Esophagus muscularis mucosa (tissue), 4 donors: ENCODE results near the gene TNFSF12. TPM values are rescaled to one million over a fixed set of nuclear protein-coding genes. Genes with fewer than 3 reads are reported as not detected.

ENCODE experiments used
- DNase-seq: peaks from one replicate; pipeline ENCODE4 v3.0.0-alpha.2; 2017; ENCODE audit errors: extremely low spot score
- H3K27ac ChIP-seq, 4 donors: fragments of 200-600 bp; sonication (generic); replicated peaks in 1 of 4; 1 replicate in 3 of 4; 2 replicates in 1 of 4; pipeline ENCODE4 v1.5.1; 2016 to 2019; ENCODE audit warnings: mild to moderate bottlenecking in 1 of 4
- H3K27me3 ChIP-seq, 4 donors: fragments of 200-600 bp; sonication (generic); one replicate each; pipeline versions ENCODE4 v1.5.1 to v1.6.0; 2016 to 2019
- H3K36me3 ChIP-seq, 4 donors: fragments of 200-600 bp; sonication (generic); one replicate each; pipeline ENCODE4 v1.5.1; 2016 to 2019
- H3K4me1 ChIP-seq, 4 donors: fragments of 200-600 bp; sonication (generic); one replicate each; pipeline ENCODE4 v1.5.1; 2016 to 2019
- H3K4me3 ChIP-seq, 4 donors: fragments of 200-600 bp; sonication (generic); 1 replicate in 2 of 4; 2 replicates in 2 of 4; pipeline ENCODE4 v1.5.1; 2016 to 2019; ENCODE audit warnings: mild to moderate bottlenecking in 4 of 4, moderate library complexity in 1 of 4
- H3K9me3 ChIP-seq, 4 donors: fragments of 200-600 bp; sonication (generic); 1 replicate in 3 of 4; 2 replicates in 1 of 4; pipeline ENCODE4 v1.5.1; 2016 to 2019
- EP300 ChIP-seq: sonication (generic); formaldehyde crosslinking; IDR thresholded peaks from one replicate; pipeline ENCODE4 v1.6.1; 2017; ENCODE audit warnings: antibody characterized with exemption
- POLR2A ChIP-seq: fragments of 450-650 bp; IDR thresholded peaks from one replicate; pipeline ENCODE4 v1.6.1; 2017; ENCODE audit warnings: antibody characterized with exemption, moderate library complexity, mild to moderate bottlenecking, low read depth
- POLR2AphosphoS5 ChIP-seq, 2 donors: sonication (generic); formaldehyde crosslinking; IDR thresholded peaks; one replicate each; pipeline ENCODE4 v1.6.1; 2017; ENCODE audit warnings: antibody characterized with exemption in 2 of 2
- WGBS: methylation state at CpG from one replicate; pipeline ENCODE4 v1.1.5; 2018; 5-methylcytosine and 5-hydroxymethylcytosine counted together
- intact Hi-C: fragments of 100-400 bp; cut with DNase I; formaldehyde crosslinking; loops from one replicate; pipeline ENCODE4 v1.15.1; 2023
- total RNA-seq, 4 donors: library from RNA; depleted of rRNA; stranded (reverse); fragments of >200 nt; gene quantifications; one replicate each; pipeline versions ENCODE4 v1.1.0 to v1.2.1, GENCODE V29; 2016
- TF ChIP-seq, protein P1 (sequence below), 3 experiments: fragments of 200-600 bp in 2 of 3; fragments of 450-650 bp in 1 of 3; sonication (generic) in 2 of 3; IDR thresholded peaks; one replicate each; pipeline ENCODE4 v1.5.1; 2017 to 2019; ENCODE audit warnings: antibody characterized with exemption in 3 of 3, mild to moderate bottlenecking in 2 of 3, moderate library complexity in 1 of 3

Gene TNFSF12
- total RNA-seq, 4 donors from 2014 or later: 102 to 136 (median 122) TPM

DNA sequence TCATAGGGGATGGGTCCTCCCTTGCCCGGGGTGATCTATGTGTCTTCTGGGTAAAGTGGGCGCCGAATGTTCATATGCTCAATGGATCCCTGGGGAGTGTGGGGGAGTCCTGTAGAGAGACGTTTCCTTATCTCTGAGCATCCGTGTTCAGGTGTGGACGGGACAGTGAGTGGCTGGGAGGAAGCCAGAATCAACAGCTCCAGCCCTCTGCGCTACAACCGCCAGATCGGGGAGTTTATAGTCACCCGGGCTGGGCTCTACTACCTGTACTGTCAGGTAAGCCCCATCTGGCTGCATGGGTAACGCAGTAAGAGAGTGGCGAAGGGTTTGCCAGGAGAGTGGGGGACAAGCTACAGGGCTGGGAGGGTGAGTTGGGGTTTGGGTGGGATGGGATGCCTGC is 7.8 kb downstream of the TNFSF12 start:
- H3K9me3 ChIP-seq: no peaks in the 10 kb centered on the region
- WGBS: 89% methylated on average over 11 of the region's 12 CpGs
- H3K36me3 ChIP-seq: peaks cover 0 to 14% (median 9%) of the 10 kb centered on the region in 4 donors
- TF ChIP-seq, protein P1, sequence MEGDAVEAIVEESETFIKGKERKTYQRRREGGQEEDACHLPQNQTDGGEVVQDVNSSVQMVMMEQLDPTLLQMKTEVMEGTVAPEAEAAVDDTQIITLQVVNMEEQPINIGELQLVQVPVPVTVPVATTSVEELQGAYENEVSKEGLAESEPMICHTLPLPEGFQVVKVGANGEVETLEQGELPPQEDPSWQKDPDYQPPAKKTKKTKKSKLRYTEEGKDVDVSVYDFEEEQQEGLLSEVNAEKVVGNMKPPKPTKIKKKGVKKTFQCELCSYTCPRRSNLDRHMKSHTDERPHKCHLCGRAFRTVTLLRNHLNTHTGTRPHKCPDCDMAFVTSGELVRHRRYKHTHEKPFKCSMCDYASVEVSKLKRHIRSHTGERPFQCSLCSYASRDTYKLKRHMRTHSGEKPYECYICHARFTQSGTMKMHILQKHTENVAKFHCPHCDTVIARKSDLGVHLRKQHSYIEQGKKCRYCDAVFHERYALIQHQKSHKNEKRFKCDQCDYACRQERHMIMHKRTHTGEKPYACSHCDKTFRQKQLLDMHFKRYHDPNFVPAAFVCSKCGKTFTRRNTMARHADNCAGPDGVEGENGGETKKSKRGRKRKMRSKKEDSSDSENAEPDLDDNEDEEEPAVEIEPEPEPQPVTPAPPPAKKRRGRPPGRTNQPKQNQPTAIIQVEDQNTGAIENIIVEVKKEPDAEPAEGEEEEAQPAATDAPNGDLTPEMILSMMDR (IDR thresholded peaks at IDR 0.05): no peak
- TF ChIP-seq POLR2AphosphoS5 (IDR thresholded peaks at IDR 0.05) (no peak), POLR2A (no peak), EP300 (no peak)
- H3K27ac ChIP-seq: peak overlapping the region; percentile 89 to 99 (median 93)
- H3K4me1 ChIP-seq: peaks cover 38 to 47% (median 42%) of the 10 kb centered on the region in 4 donors
- DNase-seq: no peak
- intact Hi-C loops: loop anchor here (5.0 to 10.0 kb wide), 2 partner anchors 119 to 302 kb away; partner anchors contain the start of genes CTDNEP1, ELP5, FGF11 and TMEM102
- no peak overlapping the region for H3K4me3 ChIP-seq
- no peaks in the 10 kb centered on the region for H3K27me3 ChIP-seq

DNA sequence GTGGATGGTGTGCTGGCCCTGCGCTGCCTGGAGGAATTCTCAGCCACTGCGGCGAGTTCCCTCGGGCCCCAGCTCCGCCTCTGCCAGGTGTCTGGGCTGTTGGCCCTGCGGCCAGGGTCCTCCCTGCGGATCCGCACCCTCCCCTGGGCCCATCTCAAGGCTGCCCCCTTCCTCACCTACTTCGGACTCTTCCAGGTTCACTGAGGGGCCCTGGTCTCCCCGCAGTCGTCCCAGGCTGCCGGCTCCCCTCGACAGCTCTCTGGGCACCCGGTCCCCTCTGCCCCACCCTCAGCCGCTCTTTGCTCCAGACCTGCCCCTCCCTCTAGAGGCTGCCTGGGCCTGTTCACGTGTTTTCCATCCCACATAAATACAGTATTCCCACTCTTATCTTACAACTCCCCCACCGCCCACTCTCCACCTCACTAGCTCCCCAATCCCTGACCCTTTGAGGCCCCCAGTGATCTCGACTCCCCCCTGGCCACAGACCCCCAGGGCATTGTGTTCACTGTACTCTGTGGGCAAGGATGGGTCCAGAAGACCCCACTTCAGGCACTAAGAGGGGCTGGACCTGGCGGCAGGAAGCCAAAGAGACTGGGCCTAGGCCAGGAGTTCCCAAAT is 8.4 kb downstream of the TNFSF12 start:
- H3K27ac ChIP-seq: peak overlapping the region; percentile 89 to 99 (median 93)
- 62% methylated on average over 18 of the region's 19 CpGs for WGBS
- no peak for DNase-seq
- no peaks in the 10 kb centered on the region for H3K27me3 ChIP-seq
- peaks cover 38 to 50% (median 44%) of the 10 kb centered on the region in 4 donors for H3K4me1 ChIP-seq
- intact Hi-C loops: loop anchor here (5.0 to 10.0 kb wide), 2 partner anchors 120 to 302 kb away; partner anchors contain the start of genes CTDNEP1, ELP5, FGF11 and TMEM102
- H3K4me3 ChIP-seq: peak overlapping the region in 2 of 4 donors; percentile 74 to 96
- H3K36me3 ChIP-seq: peaks cover 0 to 12% (median 9%) of the 10 kb centered on the region in 4 donors
- TF ChIP-seq, protein P1 (IDR thresholded peaks at IDR 0.05): no peak
- TF ChIP-seq EP300: no peak
- TF ChIP-seq POLR2AphosphoS5 (IDR thresholded peaks at IDR 0.05): no peak
- H3K9me3 ChIP-seq: no peaks in the 10 kb centered on the region

DNA sequence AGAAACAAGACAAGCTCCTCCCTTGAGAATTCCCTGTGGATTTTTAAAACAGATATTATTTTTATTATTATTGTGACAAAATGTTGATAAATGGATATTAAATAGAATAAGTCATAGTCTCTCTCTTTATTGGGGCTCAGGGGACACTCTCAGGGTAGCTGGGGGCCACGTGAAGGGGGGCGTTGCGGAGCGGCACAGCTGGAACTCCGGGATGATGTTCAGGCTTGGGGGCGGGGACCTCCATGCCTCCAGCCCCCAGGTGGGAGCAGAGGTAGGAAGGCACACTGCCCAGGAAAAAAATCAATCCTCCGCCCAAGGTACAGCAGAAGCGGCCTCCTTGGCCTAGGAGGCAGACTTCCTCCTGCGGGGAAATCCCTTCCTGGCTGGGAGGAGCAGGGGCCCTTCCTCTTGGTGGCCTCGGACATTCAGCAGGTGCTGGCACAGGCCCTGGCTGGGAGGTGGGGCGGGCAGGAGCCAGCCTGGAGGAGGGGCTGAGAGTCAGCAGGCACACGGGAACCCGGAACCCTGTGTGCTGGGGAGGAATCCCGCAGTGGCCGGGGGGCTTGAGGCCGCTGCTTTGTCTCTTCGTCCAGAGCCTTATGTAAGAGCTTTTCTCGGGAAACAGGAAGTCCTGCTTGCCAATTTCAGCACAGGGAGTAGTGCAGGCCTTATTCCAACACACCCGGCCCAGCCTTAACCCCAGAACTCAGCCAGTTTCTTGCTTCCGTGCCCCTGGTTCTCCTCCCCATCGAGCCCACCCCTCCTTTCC is 9.1 kb downstream of the TNFSF12 start:
- H3K36me3 ChIP-seq: peaks cover 0 to 13% (median 9%) of the 10 kb centered on the region in 4 donors
- H3K4me3 ChIP-seq: peak overlapping the region; percentile 74 to 96 (median 88)
- intact Hi-C loops: loop anchor here (2.0 to 10.0 kb wide), 4 partner anchors 43 to 303 kb away; partner anchors contain the start of genes CTDNEP1, ELP5, FGF11 and POLR2A
- no peaks in the 10 kb centered on the region for H3K9me3 ChIP-seq
- TF ChIP-seq EP300: no peak
- peak; percentile 86 to 90 for TF ChIP-seq POLR2AphosphoS5 (IDR thresholded peaks at IDR 0.05)
- TF ChIP-seq, protein P1 (IDR thresholded peaks at IDR 0.05): no peak
- TF ChIP-seq POLR2A: no peak
- 13% methylated on average over 18 of the region's 21 CpGs for WGBS
- H3K4me1 ChIP-seq: peaks cover 45 to 57% (median 51%) of the 10 kb centered on the region in 4 donors
- no peaks in the 10 kb centered on the region for H3K27me3 ChIP-seq
- peak overlapping the region; percentile 89 to 99 (median 93) for H3K27ac ChIP-seq
- peak; percentile 96 for DNase-seq

DNA sequence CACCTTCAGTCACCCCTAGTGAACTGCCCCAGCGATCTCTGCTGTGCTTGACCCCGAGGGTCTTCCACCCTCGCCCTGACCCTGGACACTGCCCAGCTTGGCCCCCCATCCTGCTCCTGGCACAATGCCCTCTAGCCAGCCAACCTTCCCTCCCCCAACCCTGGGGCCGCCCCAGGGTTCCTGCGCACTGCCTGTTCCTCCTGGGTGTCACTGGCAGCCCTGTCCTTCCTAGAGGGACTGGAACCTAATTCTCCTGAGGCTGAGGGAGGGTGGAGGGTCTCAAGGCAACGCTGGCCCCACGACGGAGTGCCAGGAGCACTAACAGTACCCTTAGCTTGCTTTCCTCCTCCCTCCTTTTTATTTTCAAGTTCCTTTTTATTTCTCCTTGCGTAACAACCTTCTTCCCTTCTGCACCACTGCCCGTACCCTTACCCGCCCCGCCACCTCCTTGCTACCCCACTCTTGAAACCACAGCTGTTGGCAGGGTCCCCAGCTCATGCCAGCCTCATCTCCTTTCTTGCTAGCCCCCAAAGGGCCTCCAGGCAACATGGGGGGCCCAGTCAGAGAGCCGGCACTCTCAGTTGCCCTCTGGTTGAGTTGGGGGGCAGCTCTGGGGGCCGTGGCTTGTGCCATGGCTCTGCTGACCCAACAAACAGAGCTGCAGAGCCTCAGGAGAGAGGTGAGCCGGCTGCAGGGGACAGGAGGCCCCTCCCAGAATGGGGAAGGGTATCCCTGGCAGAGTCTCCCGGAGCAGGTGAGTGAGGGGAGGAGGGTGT is 9.9 kb downstream of the TNFSF12 start, which contains the start of gene TNFSF13:
TSS of gene TNFSF13 (plus strand) at position 207 of the 776 bp plus-strand sequence. CDS start at position 497, 290 bp downstream.
- Histone ChIP-seq H3K27ac (peak within 1 kb of the TSS; percentile 89 to 99 (median 93)), H3K36me3 (peaks cover 0 to 16% (median 12%) of the 10 kb centered on the region in 4 donors), H3K4me1 (peaks cover 52 to 65% (median 59%) of the 10 kb centered on the region in 4 donors), H3K9me3 (no peaks in the 10 kb centered on the region), H3K4me3 (peak within 1 kb of the TSS; percentile 74 to 96 (median 88)), H3K27me3 (no peaks in the 10 kb centered on the region)
- intact Hi-C loops: loop anchor here (2.0 to 10.0 kb wide), 4 partner anchors 44 to 304 kb away; partner anchors contain the start of genes CTDNEP1, ELP5, FGF11 and POLR2A
- WGBS: 37% methylated on average over 16 of the region's 16 CpGs
- TF ChIP-seq POLR2A (no peak), EP300 (no peak), POLR2AphosphoS5 (IDR thresholded peaks at IDR 0.05) (no peak)
- TF ChIP-seq, protein P1 (IDR thresholded peaks at IDR 0.05): no peak
- DNase-seq: no peak
